Caco-2 (cell line): ENCODE data around the gene NAV3. TPM values are rescaled to one million over a fixed set of nuclear protein-coding genes. Genes with fewer than 3 reads are reported as not detected.

Experiments used
- BruUV-seq: library from RNA; stranded (reverse); fragments of 400-500 nt; replicated peaks from 2 replicates; lab custom pipeline; 2021; lab: Mats Ljungman, UMichigan
- CTCF ChIA-PET: fragments of 300-600 bp; sonication (Branson Sonifier 250); formaldehyde crosslinking; loops from one replicate; lab custom pipeline; 2022; ENCODE audit warnings: antibody characterized with exemption; lab: Charles Lee
- POLR2A ChIA-PET: fragments of 300-600 bp; sonication (Branson Sonifier 250); formaldehyde crosslinking; loops from one replicate; lab custom pipeline; 2022; ENCODE audit warnings: antibody characterized with exemption; lab: Charles Lee
- DNase-seq, 2 experiments: peaks; one replicate each; pipeline versions ENCODE4 v3.0.0 to v3.0.0-alpha.2; 2020 to 2022
- H3K27me3 ChIP-seq: replicated peaks from 2 replicates; pipeline ENCODE4 v1.6.0; 2011; ENCODE audit warnings: low read length; ENCODE audit not compliant: control insufficient read depth, insufficient read depth
- H3K36me3 ChIP-seq: 2 replicates; pipeline ENCODE4 v1.5.1; 2011; ENCODE audit warnings: low read length; ENCODE audit not compliant: control insufficient read depth, insufficient read depth
- H3K4me1 ChIP-seq: fragments of 250-450 bp; sonication (Bioruptor Pico); 2 replicates; pipeline ENCODE4 v1.5.1; 2020; ENCODE audit warnings: mild to moderate bottlenecking
- H3K4me3 ChIP-seq: 2 replicates; pipeline ENCODE4 v1.5.1; 2011; ENCODE audit warnings: low read depth, mild to moderate bottlenecking, control low read depth, low read length
- H3K9me3 ChIP-seq: fragments of 250-450 bp; sonication (Bioruptor Pico); 2 replicates; pipeline ENCODE4 v1.5.1; 2020; ENCODE audit warnings: mild to moderate bottlenecking, moderate library complexity
- H3K27ac Mint-ChIP-seq: one replicate; pipeline ENCODE4 v1.8.0; 2022; ENCODE audit warnings: mixed read lengths; ENCODE audit not compliant: unreplicated experiment
- H3K27me3 Mint-ChIP-seq: one replicate; pipeline ENCODE4 v1.8.0; 2022; ENCODE audit warnings: mixed read lengths; ENCODE audit not compliant: insufficient read depth, unreplicated experiment
- H3K36me3 Mint-ChIP-seq: one replicate; pipeline ENCODE4 v1.8.0; 2022; ENCODE audit warnings: mild to moderate bottlenecking, mixed read lengths; ENCODE audit not compliant: insufficient read depth, unreplicated experiment
- H3K4me1 Mint-ChIP-seq: one replicate; pipeline ENCODE4 v1.8.0; 2022; ENCODE audit warnings: low read depth, mixed read lengths; ENCODE audit not compliant: unreplicated experiment
- H3K4me3 Mint-ChIP-seq: one replicate; pipeline ENCODE4 v1.8.0; 2022; ENCODE audit warnings: mild to moderate bottlenecking, moderate library complexity, mixed read lengths; ENCODE audit not compliant: unreplicated experiment
- H3K9me3 Mint-ChIP-seq: one replicate; pipeline ENCODE4 v1.8.0; 2022; ENCODE audit warnings: mixed read lengths; ENCODE audit not compliant: unreplicated experiment
- intact Hi-C: fragments of 100-400 bp; cut with micrococcal nuclease; formaldehyde crosslinking; loops from one replicate; pipeline ENCODE4 v1.10.0; 2022; ENCODE audit not compliant: unreplicated experiment
- total RNA-seq: library from RNA; stranded (reverse); gene quantifications from 2 replicates; pipeline ENCODE4 v1.2.3, GENCODE V29; 2022
- TF ChIP-seq, protein P1 (sequence below), 2 experiments: fragments of 200-600 bp in 1 of 2; IDR thresholded peaks; 1 replicate in 1 of 2; 2 replicates in 1 of 2; pipeline versions ENCODE4 v1.5.1 to v1.8.0; 2011 to 2022; ENCODE audit warnings: antibody characterized with exemption in 1 of 2, control low read depth in 1 of 2, inconsistent platforms in 1 of 2, low read depth in 1 of 2, low read length in 1 of 2, mild to moderate bottlenecking in 1 of 2, moderate library complexity in 1 of 2; ENCODE audit not compliant: insufficient read depth in 1 of 2, severe bottlenecking in 1 of 2, unreplicated experiment in 1 of 2

The NAV3 gene
- total RNA-seq, 1 experiment from 2014 or later = 0.45 TPM

- Mint-ChIP-seq H3K36me3 (no peaks in the 10 kb centered on the region), H3K4me3 (no peak overlapping the region), H3K4me1 (no peaks in the 10 kb centered on the region), H3K9me3 (no peaks in the 10 kb centered on the region), H3K27ac (no peak overlapping the region), H3K27me3 (peaks cover 2% of the 10 kb centered on the region)
- Histone ChIP-seq H3K27me3 (no peaks in the 10 kb centered on the region), H3K4me3 (no peak overlapping the region), H3K36me3 (no peaks in the 10 kb centered on the region), H3K4me1 (no peaks in the 10 kb centered on the region), H3K9me3 (no peaks in the 10 kb centered on the region)
- intact Hi-C loops = no loop called here
- TF ChIP-seq, protein P1, sequence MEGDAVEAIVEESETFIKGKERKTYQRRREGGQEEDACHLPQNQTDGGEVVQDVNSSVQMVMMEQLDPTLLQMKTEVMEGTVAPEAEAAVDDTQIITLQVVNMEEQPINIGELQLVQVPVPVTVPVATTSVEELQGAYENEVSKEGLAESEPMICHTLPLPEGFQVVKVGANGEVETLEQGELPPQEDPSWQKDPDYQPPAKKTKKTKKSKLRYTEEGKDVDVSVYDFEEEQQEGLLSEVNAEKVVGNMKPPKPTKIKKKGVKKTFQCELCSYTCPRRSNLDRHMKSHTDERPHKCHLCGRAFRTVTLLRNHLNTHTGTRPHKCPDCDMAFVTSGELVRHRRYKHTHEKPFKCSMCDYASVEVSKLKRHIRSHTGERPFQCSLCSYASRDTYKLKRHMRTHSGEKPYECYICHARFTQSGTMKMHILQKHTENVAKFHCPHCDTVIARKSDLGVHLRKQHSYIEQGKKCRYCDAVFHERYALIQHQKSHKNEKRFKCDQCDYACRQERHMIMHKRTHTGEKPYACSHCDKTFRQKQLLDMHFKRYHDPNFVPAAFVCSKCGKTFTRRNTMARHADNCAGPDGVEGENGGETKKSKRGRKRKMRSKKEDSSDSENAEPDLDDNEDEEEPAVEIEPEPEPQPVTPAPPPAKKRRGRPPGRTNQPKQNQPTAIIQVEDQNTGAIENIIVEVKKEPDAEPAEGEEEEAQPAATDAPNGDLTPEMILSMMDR (IDR thresholded peaks at IDR 0.05; ENCODE audit: insufficient read depth in 1 of 2, low read depth in 1 of 2, low read length in 1 of 2, severe bottlenecking in 1 of 2, unreplicated experiment in 1 of 2) = no peak
- ChIA-PET CTCF (no interaction called here), POLR2A (no interaction called here)
- no TSS peak for BruUV-seq
- DNase-seq = no peak
Measured at GRCh38 chr12:78177298-78177697, 346.6 kb downstream of the NAV3 start.

- TF ChIP-seq, protein P1 (IDR thresholded peaks at IDR 0.05; ENCODE audit: insufficient read depth in 1 of 2, low read depth in 1 of 2, low read length in 1 of 2, severe bottlenecking in 1 of 2, unreplicated experiment in 1 of 2) = no peak
- CTCF ChIA-PET = no interaction called here
- H3K9me3 Mint-ChIP-seq = no peaks in the 10 kb centered on the region
Measured at GRCh38 chr12:78179346-78179745, 348.7 kb downstream of the NAV3 start.

DNA sequence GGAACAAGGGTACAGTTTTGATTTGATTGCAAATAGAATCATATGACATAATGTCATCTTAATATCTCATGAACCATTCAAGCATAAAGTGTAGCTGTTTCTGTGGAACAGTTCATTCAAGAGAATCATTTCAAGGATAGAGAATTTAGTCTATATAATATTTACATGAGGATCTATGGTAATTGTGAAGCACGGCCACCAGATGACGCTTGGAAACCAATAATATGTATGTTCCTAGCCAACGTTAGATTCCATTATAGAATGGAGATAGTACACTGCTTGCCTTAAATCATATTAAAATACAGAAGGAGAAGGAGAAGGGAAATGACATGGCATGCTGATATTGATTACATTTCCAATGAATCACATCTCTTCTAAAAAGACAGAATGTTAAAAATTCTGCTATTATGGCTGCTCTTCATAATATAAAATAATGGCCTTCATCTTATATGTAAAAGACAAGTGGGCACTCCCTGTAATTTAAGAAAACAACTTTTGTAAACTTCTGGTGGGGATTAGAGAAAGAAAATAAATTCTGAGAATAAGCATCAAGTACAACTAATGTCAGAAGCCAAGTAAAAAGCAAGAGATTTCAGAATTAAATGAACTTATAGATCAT lies 351.0 kb downstream of the NAV3 start:
- H3K27me3 Mint-ChIP-seq = no peaks in the 10 kb centered on the region
- no peaks in the 10 kb centered on the region for H3K4me1 Mint-ChIP-seq
- BruUV-seq = no TSS peak
- H3K36me3 Mint-ChIP-seq = no peaks in the 10 kb centered on the region
- no peak overlapping the region for H3K27ac Mint-ChIP-seq
- TF ChIP-seq, protein P1 (IDR thresholded peaks at IDR 0.05; ENCODE audit: insufficient read depth in 1 of 2, low read depth in 1 of 2, low read length in 1 of 2, severe bottlenecking in 1 of 2, unreplicated experiment in 1 of 2) = peak; percentile 47 to 54
- H3K36me3 ChIP-seq = no peaks in the 10 kb centered on the region
- no peaks in the 10 kb centered on the region for H3K9me3 Mint-ChIP-seq
- no peaks in the 10 kb centered on the region for H3K9me3 ChIP-seq
- H3K4me1 ChIP-seq = no peaks in the 10 kb centered on the region
- ChIA-PET POLR2A (no interaction called here), CTCF (interaction anchor here (0.8 kb wide), 1 partner anchor 289 kb away, joined by 4 read pairs; no protein-coding TSS in a partner anchor)
- intact Hi-C loops = loop anchor here (1.0 to 5.0 kb wide), 5 partner anchors 121 to 1193 kb away; no protein-coding TSS in a partner anchor
- no peak overlapping the region for H3K4me3 Mint-ChIP-seq
- H3K4me3 ChIP-seq = no peak overlapping the region
- peak in 1 of 2 experiments; percentile 19 for DNase-seq
- H3K27me3 ChIP-seq = no peaks in the 10 kb centered on the region

More at GRCh38 chr12:78179346-78179745, 348.7 kb downstream of the NAV3 start:
- DNase-seq = no peak
- H3K27ac Mint-ChIP-seq = no peak overlapping the region
- intact Hi-C loops = no loop called here
- H3K27me3 ChIP-seq = no peaks in the 10 kb centered on the region
- H3K36me3 ChIP-seq = no peaks in the 10 kb centered on the region
- H3K4me1 ChIP-seq = no peaks in the 10 kb centered on the region
- no peaks in the 10 kb centered on the region for H3K4me1 Mint-ChIP-seq
- POLR2A ChIA-PET = no interaction called here
- no peak overlapping the region for H3K4me3 ChIP-seq
- H3K4me3 Mint-ChIP-seq = no peak overlapping the region
- no peaks in the 10 kb centered on the region for H3K36me3 Mint-ChIP-seq
- no TSS peak for BruUV-seq
- no peaks in the 10 kb centered on the region for H3K27me3 Mint-ChIP-seq
- H3K9me3 ChIP-seq = no peaks in the 10 kb centered on the region
